Fibroblast of mammary gland (primary cell): ENCODE measurements around the gene KRTAP10-8.
"Not testable (repeated sequence)": the region's sequence is repeated elsewhere in the genome, so short reads cannot be mapped to it uniquely, and the experiment has no call there.

ENCODE experiments used
- DNase-seq: peaks from one replicate; pipeline ENCODE4 v3.0.0-alpha.2; 2010; ENCODE audit warnings: low read depth
- H3K4me3 ChIP-seq: 2 replicates; pipeline ENCODE4 v1.5.1; 2011; ENCODE audit warnings: low read depth, mild to moderate bottlenecking, low read length, moderate library complexity; ENCODE audit not compliant: control insufficient read depth
- CTCF ChIP-seq: conservative IDR thresholded peaks from 2 replicates; pipeline ENCODE4 v1.5.1; 2011; ENCODE audit warnings: low read depth, low read length, inconsistent platforms; ENCODE audit not compliant: control insufficient read depth, insufficient read depth

Gene KRTAP10-8

GRCh38 chr21:44568667-44569556, 43.0 kb upstream of the KRTAP10-8 start:
- DNase-seq: no peak
- no peak for TF ChIP-seq CTCF
- no peak overlapping the region for H3K4me3 ChIP-seq

GRCh38 chr21:44569861-44570517, 41.9 kb upstream of the KRTAP10-8 start:
- no peak for DNase-seq
- H3K4me3 ChIP-seq: no peak overlapping the region
- no peak for TF ChIP-seq CTCF

DNA sequence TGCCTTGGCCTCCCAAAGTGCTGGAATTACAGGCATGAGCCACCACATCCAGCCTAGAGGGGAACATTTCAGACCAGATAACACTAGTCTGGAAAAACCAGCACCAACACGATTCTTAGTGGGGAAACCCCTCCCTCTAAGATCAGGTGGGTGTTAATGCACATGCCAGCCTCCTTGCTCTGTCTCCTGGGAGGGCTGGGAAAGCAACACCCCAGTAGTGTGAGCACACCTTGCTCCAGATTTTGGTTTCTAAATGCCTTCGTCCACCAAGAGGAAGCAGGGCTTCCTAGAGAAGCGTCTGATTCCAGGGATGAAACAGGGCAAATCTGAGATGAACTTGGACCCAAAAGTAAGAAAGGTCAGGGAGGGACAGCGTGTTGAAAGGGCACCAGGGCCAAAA, 40.6 kb upstream of the KRTAP10-8 start:
- no peak for TF ChIP-seq CTCF
- H3K4me3 ChIP-seq: no peak overlapping the region
- no peak for DNase-seq

GRCh38 chr21:44571844-44572782, 39.8 kb upstream of the KRTAP10-8 start:
- no peak overlapping the region for H3K4me3 ChIP-seq
- DNase-seq: no peak

DNA sequence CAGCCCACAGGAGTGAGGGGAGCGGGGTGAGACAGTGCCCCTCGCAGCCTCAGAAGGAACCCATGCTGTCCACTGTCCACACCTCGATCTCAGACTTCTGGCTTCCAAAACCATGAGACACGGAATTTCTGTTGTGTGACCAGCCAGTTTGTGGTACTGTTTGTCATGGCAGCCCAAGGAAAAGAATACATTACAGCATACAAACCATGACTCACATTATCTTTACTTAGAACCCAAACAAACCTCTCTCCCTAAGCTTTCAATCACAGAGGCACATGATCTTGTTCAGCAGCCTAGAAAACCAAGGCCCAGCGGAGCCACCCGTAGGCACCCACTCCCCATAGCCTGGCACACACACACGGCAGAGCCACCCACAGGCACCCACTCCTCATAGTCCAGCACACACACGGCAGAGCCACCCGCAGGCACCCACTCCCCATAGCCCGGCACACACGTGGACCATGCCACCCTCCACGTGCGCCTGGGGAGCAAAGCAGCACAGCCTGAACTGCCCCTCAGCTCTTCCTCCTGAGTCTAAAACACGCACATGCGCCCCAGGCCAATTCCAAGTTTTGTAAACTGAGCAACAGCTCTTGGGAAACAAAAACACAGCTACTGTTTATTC, 38.8 kb upstream of the KRTAP10-8 start:
- H3K4me3 ChIP-seq: no peak overlapping the region
- no peak for TF ChIP-seq CTCF
- DNase-seq: no peak

More at GRCh38 chr21:44571844-44572782, 39.8 kb upstream of the KRTAP10-8 start:
- TF ChIP-seq CTCF: no peak

DNA sequence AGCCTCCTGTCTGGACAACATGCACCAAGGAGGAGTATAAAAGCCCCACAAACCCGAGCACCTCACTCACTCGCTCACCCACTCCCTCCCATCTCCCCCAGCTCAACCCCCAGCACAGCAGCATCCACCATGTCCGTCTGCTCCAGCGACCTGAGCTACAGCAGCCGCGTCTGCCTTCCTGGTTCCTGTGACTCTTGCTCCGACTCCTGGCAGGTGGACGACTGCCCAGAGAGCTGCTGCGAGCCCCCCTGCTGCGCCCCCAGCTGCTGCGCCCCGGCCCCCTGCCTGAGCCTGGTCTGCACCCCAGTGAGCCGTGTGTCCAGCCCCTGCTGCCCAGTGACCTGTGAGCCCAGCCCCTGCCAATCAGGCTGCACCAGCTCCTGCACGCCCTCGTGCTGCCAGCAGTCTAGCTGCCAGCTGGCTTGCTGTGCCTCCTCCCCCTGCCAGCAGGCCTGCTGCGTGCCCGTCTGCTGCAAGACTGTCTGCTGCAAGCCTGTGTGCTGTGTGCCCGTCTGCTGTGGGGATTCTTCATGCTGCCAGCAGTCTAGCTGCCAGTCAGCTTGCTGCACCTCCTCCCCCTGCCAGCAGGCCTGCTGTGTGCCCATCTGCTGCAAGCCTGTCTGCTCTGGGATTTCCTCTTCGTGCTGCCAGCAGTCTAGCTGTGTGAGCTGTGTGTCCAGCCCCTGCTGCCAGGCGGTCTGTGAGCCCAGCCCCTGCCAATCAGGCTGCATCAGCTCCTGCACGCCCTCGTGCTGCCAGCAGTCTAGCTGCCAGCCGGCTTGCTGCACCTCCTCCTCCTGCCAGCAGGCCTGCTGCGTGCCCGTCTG, 38.0 kb upstream of the KRTAP10-8 start, which contains the start of gene KRTAP10-4:
Gene KRTAP10-4 (plus strand): TSS at position 100 of the 827 bp plus-strand sequence. CDS start 30 bp downstream, at position 130.
- DNase-seq: not testable (repeated sequence)

More for the DNA sequence above, 38.0 kb upstream of the KRTAP10-8 start, which contains the start of gene KRTAP10-4:
- not testable (repeated sequence) for H3K4me3 ChIP-seq
